PC-3 (cell line): ENCODE results near the gene LRCH4. TPM values are rescaled to one million over a fixed set of nuclear protein-coding genes. Genes with fewer than 3 reads are reported as not detected.

ENCODE experiments used
- ATAC-seq: fragments of 200-7000 bp; cut with Tn5 transposase; 2 replicates; pipeline ENCODE4 v1.9.1; 2020; ENCODE audit warnings: mild to moderate bottlenecking, moderate library complexity
- Bru-seq: library from RNA; stranded (reverse); fragments of 400-500 nt; gene quantifications from one replicate; lab custom pipeline; 2021; lab: Mats Ljungman, UMichigan
- BruChase-seq, 2 experiments: library from RNA; stranded (reverse); fragments of 400-500 nt; gene quantifications; one replicate each; lab custom pipeline; 2021; lab: Mats Ljungman, UMichigan
- BruUV-seq: library from RNA; stranded (reverse); fragments of 400-500 nt; replicated peaks from 2 replicates; lab custom pipeline; 2021; lab: Mats Ljungman, UMichigan
- CTCF ChIA-PET: fragments of 300-600 bp; sonication (Branson Sonifier 250); formaldehyde crosslinking; loops from one replicate; lab custom pipeline; 2022; ENCODE audit warnings: antibody characterized with exemption; lab: Charles Lee
- POLR2A ChIA-PET: fragments of 300-600 bp; sonication (Branson Sonifier 250); formaldehyde crosslinking; loops from one replicate; lab custom pipeline; 2022; ENCODE audit warnings: antibody characterized with exemption; ENCODE audit not compliant: unreplicated experiment; lab: Charles Lee
- DNase-seq: peaks from one replicate; pipeline ENCODE4 v3.0.0-alpha.2; 2015
- H2AFZ ChIP-seq: fragments of 300-600 bp; sonication (generic); 2 replicates; pipeline ENCODE4 v1.6.0; 2016; ENCODE audit warnings: antibody characterized with exemption, low read length
- H3F3A ChIP-seq: fragments of 300-600 bp; sonication (generic); one replicate; pipeline ENCODE4 v1.6.0; 2017; ENCODE audit warnings: antibody characterized with exemption, low read length, control low read depth, mild to moderate bottlenecking; ENCODE audit not compliant: unreplicated experiment
- H3K27ac ChIP-seq: fragments of 300-600 bp; sonication (generic); 2 replicates; pipeline ENCODE4 v1.5.1; 2016; ENCODE audit warnings: mild to moderate bottlenecking, low read length
- H3K27me3 ChIP-seq: fragments of 300-600 bp; sonication (generic); 2 replicates; pipeline ENCODE4 v1.6.1; 2016; ENCODE audit warnings: low read length, mixed read lengths
- H3K36me3 ChIP-seq: fragments of 300-600 bp; sonication (generic); 2 replicates; pipeline ENCODE4 v1.6.1; 2016; ENCODE audit warnings: low read depth, mixed run types, low read length, mixed read lengths
- H3K4me1 ChIP-seq: fragments of 300-600 bp; sonication (generic); 2 replicates; pipeline ENCODE4 v1.5.1; 2016; ENCODE audit warnings: low read length; ENCODE audit not compliant: insufficient read depth
- H3K4me2 ChIP-seq: fragments of 300-600 bp; sonication (generic); 2 replicates; pipeline ENCODE4 v1.6.0; 2016; ENCODE audit warnings: low read length
- H3K4me3 ChIP-seq: fragments of 300-600 bp; sonication (generic); 2 replicates; pipeline ENCODE4 v1.5.1; 2016; ENCODE audit warnings: mild to moderate bottlenecking, low read length, mixed read lengths
- H3K79me2 ChIP-seq: fragments of 300-600 bp; sonication (generic); 2 replicates; pipeline ENCODE4 v1.6.1; 2017; ENCODE audit warnings: low read length, mixed read lengths
- H3K9ac ChIP-seq: fragments of 300-600 bp; sonication (generic); 2 replicates; pipeline ENCODE4 v1.6.0; 2016; ENCODE audit warnings: mild to moderate bottlenecking, low read length
- H3K9me2 ChIP-seq: fragments of 300-600 bp; sonication (generic); replicated peaks from 2 replicates; pipeline ENCODE4 v1.6.1; 2016; ENCODE audit warnings: mixed run types, low read length, mixed read lengths
- H3K9me3 ChIP-seq: fragments of 300-600 bp; sonication (generic); 2 replicates; pipeline ENCODE4 v1.6.1; 2016; ENCODE audit warnings: low read length, mixed read lengths
- H4K20me1 ChIP-seq: fragments of 300-600 bp; sonication (generic); 2 replicates; pipeline ENCODE4 v1.6.1; 2016; ENCODE audit warnings: low read length, mixed read lengths
- EZH2 ChIP-seq: fragments of 300-600 bp; sonication (generic); IDR thresholded peaks from one replicate; pipeline ENCODE4 v1.6.1; 2017; ENCODE audit warnings: antibody characterized with exemption, mild to moderate bottlenecking, low read length; ENCODE audit not compliant: unreplicated experiment
- EZH2phosphoT487 ChIP-seq: fragments of 300-600 bp; sonication (generic); IDR thresholded peaks from 2 replicates; pipeline ENCODE4 v1.6.1; 2018; ENCODE audit warnings: mild to moderate bottlenecking, antibody characterized with exemption, low read length, borderline replicate concordance
- intact Hi-C: fragments of 100-400 bp; cut with micrococcal nuclease; formaldehyde crosslinking; loops from 2 replicates; pipeline ENCODE4 v1.9.0; 2023
- long read RNA-seq: library from polyadenylated mRNA; unstranded; transcript quantifications from one replicate; pipeline ENCODE4 v2.0.0, GENCODE V29; 2021; ENCODE audit not compliant: unreplicated experiment
- total RNA-seq: library from RNA; depleted of rRNA; stranded (reverse); fragments of >200 nt; gene quantifications from 2 replicates; pipeline ENCODE4 v1.2.3, GENCODE V29; 2014; rRNA removed
- TF ChIP-seq, protein P1 (sequence below): fragments of 300-600 bp; sonication (generic); conservative IDR thresholded peaks from 2 replicates; pipeline ENCODE4 v1.5.1; 2017; ENCODE audit warnings: antibody characterized with exemption, low read depth, mild to moderate bottlenecking, low read length

The LRCH4 gene
- 15.6 and 28.7 TPM in 2 replicates for total RNA-seq
- Bru-seq, nascent RNA, result percentile 77 among the genes with signal in this experiment
- BruChase-seq, experiment 1, labeled RNA remaining after a 6-hour chase, result percentile 81 among the genes with signal in this experiment
- percentile 78 among the genes with signal in this experiment for BruChase-seq, experiment 2, labeled RNA remaining after a 2-hour chase
- long read RNA-seq, transcript LRCH4-201 (18 exons, 2,552 nt), result major isoform, 16 of 57 reads
- long read RNA-seq, partial matches to known transcripts, result 18 of 57 reads
- long read RNA-seq, other reads (novel, unspliced or antisense), result 21 of 57 reads

GRCh38 chr7:100585511-100586265 lies at the start of gene LRCH4:
Gene LRCH4, minus strand, starts transcription at chr7:100586129. Its CDS starts 29 bp downstream, at chr7:100586100.
- ChIA-PET POLR2A (interaction anchor here (0.5 to 1.6 kb wide), 7 partner anchors 20 to 723 kb away, joined by 3 to 12 read pairs (median 6); partner anchors contain the start of genes MOSPD3, NYAP1 and POP7), CTCF (interaction anchor here (0.5 to 1.3 kb wide), 13 partner anchors 26 to 499 kb away, joined by 3 to 6 read pairs (median 3); partner anchors contain the start of genes MOSPD3, POP7 and TRIM56)
- no TSS peak for BruUV-seq
- Histone ChIP-seq H3K27me3 (no peaks in the 10 kb centered on the region), H3K27ac (peak within 1 kb of the TSS; percentile 77), H3K4me3 (peak within 1 kb of the TSS; percentile 78), H3K36me3 (peaks cover 6% of the 10 kb centered on the region; the same call in 1 of the 2 replicates), H4K20me1 (no peaks in the 10 kb centered on the region), H3F3A (no peaks in the 10 kb centered on the region), H3K9me3 (no peaks in the 10 kb centered on the region), H3K9ac (peak within 1 kb of the TSS; percentile 94), H2AFZ (peak within 1 kb of the TSS; percentile 80), H3K4me1 (peaks cover 17% of the 10 kb centered on the region), H3K9me2 (no peaks in the 10 kb centered on the region), H3K79me2 (peaks cover 24% of the 10 kb centered on the region), H3K4me2 (peak within 1 kb of the TSS; percentile 86)
- DNase-seq, result peak; percentile 57
- TF ChIP-seq, protein P1, sequence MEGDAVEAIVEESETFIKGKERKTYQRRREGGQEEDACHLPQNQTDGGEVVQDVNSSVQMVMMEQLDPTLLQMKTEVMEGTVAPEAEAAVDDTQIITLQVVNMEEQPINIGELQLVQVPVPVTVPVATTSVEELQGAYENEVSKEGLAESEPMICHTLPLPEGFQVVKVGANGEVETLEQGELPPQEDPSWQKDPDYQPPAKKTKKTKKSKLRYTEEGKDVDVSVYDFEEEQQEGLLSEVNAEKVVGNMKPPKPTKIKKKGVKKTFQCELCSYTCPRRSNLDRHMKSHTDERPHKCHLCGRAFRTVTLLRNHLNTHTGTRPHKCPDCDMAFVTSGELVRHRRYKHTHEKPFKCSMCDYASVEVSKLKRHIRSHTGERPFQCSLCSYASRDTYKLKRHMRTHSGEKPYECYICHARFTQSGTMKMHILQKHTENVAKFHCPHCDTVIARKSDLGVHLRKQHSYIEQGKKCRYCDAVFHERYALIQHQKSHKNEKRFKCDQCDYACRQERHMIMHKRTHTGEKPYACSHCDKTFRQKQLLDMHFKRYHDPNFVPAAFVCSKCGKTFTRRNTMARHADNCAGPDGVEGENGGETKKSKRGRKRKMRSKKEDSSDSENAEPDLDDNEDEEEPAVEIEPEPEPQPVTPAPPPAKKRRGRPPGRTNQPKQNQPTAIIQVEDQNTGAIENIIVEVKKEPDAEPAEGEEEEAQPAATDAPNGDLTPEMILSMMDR, result no peak
- no peak for TF ChIP-seq EZH2
- no peak for TF ChIP-seq EZH2phosphoT487
- intact Hi-C loops, result loop anchor here (1.0 to 5.0 kb wide), 5 partner anchors 19 to 156 kb away; partner anchors contain the start of genes GIGYF1, GNB2 and MEPCE
- ATAC-seq, result peak; percentile 34

DNA sequence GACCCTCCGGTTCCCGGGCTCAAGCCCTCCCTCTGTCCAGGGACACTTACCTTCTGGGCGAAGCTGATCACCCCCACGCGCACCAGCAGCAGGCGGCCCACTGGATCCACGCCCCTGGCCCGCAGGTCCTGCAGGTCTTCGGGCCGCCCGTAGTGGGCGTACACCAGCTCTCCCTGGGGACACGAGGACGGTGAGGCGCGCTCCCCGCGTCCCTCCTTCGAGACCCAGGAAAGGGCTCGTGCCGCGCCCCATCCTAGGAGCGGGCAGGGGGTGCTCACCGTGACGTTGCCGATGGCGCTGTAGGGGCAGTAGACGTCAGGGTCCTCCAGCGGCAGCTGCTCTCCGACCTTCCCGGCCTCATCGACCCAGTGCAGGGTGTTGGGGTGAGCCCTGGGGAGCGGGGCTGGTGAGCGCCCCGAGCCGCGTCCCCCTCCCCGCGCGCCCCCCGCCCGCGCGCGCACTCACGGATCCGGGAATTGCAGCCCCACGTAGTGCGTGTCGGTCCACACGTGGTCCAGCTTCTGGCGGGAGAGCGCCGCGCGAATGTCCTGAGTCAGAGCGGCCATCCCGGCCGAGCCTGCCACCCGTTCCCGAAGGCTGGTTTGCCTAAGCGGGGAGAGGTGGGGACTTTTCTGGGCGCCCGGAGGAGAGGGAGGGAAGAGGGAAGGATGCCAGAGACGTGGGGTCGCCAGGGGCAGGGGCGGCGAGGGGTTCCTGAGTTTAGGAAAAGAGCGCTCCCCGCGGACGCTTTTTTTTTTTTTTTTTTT lies 47.2 kb upstream of the LRCH4 start:
- Histone ChIP-seq H3K36me3 (no peaks in the 10 kb centered on the region), H4K20me1 (no peaks in the 10 kb centered on the region), H3K27ac (no peak overlapping the region), H3K9me3 (no peaks in the 10 kb centered on the region), H3K9me2 (no peaks in the 10 kb centered on the region), H3K9ac (no peak overlapping the region), H2AFZ (peak overlapping the region; percentile 59), H3K4me3 (no peak overlapping the region), H3K4me1 (no peaks in the 10 kb centered on the region), H3F3A (no peaks in the 10 kb centered on the region), H3K4me2 (peak overlapping the region; percentile 37), H3K27me3 (no peaks in the 10 kb centered on the region), H3K79me2 (no peaks in the 10 kb centered on the region)
- intact Hi-C loops, result no loop called here
- BruUV-seq, result no TSS peak
- DNase-seq (peak; percentile 14), ATAC-seq (peak; percentile 70)
- ChIA-PET POLR2A (interaction anchor here (0.6 kb wide), 2 partner anchors 19 to 40 kb away, joined by 3 read pairs; partner anchors contain the start of gene GNB2), CTCF (interaction anchor here (0.5 to 1.0 kb wide), 3 partner anchors 21 to 83 kb away, joined by 3 to 10 read pairs (median 5); partner anchors contain the start of gene MOSPD3)
- TF ChIP-seq, protein P1, result peak; percentile 33; the same call in 1 of the 2 replicates
- no peak for TF ChIP-seq EZH2
